HEK293 (cell line): ENCODE data around the gene NGRN.

Source experiments
- CTCF ChIA-PET: fragments of 350-600 bp; formaldehyde crosslinking; extraction: SDS; loops from one replicate; lab custom pipeline; 2021; ENCODE audit warnings: antibody characterized with exemption; lab: Yijun Ruan, JAX
- POLR2A ChIA-PET: fragments of 300-600 bp; formaldehyde crosslinking; extraction: SDS; loops from one replicate; lab custom pipeline; 2020; ENCODE audit warnings: antibody characterized with exemption, inconsistent platforms; lab: Yijun Ruan, JAX
- H3K27ac ChIP-seq: fragments of 200-500 bp; sonication (Bioruptor generic); 2 replicates; pipeline ENCODE4 v1.5.1; 2014; ENCODE audit warnings: low read depth, low read length, control low read depth, inconsistent platforms; ENCODE audit errors: extremely low read depth
- H3K36me3 ChIP-seq, 2 experiments: fragments of 200-500 bp in 1 of 2; sonication (Bioruptor generic) in 1 of 2; 1 replicate in 1 of 2; 2 replicates in 1 of 2; pipeline ENCODE4 v1.5.1; 2014 to 2017; ENCODE audit warnings: inconsistent platforms in 2 of 2, low read length in 2 of 2; ENCODE audit not compliant: control insufficient read depth in 2 of 2, insufficient read depth in 1 of 2
- H3K4me1 ChIP-seq: fragments of 200-500 bp; sonication (Bioruptor generic); 2 replicates; pipeline ENCODE4 v1.5.1; 2014; ENCODE audit warnings: mild to moderate bottlenecking, low read length, inconsistent platforms; ENCODE audit not compliant: control insufficient read depth, insufficient read depth
- H3K4me3 ChIP-seq: 2 replicates; pipeline ENCODE4 v1.5.1; 2011; ENCODE audit warnings: low read depth, mild to moderate bottlenecking, control low read depth, low read length, moderate library complexity
- H3K9me3 ChIP-seq: fragments of 200-500 bp; sonication (Bioruptor generic); 2 replicates; pipeline ENCODE4 v1.5.1; 2014; ENCODE audit warnings: low read depth, low read length, inconsistent platforms; ENCODE audit not compliant: control insufficient read depth, insufficient read depth
- MEIS1 ChIP-seq: sonication (generic); formaldehyde crosslinking; IDR thresholded peaks from 2 replicates; pipeline ENCODE4 v1.8.1; 2022; ENCODE audit warnings: missing genetic modification reagents, mild to moderate bottlenecking, borderline replicate concordance
- ZNF140 ChIP-seq: fragments of 450-650 bp; formaldehyde crosslinking; IDR thresholded peaks from 2 replicates; pipeline ENCODE4 v1.5.1; 2016; ENCODE audit warnings: missing biosample characterization, missing genetic modification characterization
- ZNF239 ChIP-seq: fragments of 450-650 bp; formaldehyde crosslinking; IDR thresholded peaks from 2 replicates; pipeline ENCODE4 v1.5.1; 2016; ENCODE audit warnings: missing biosample characterization, missing genetic modification characterization
- ZNF792 ChIP-seq: fragments of 450-650 bp; formaldehyde crosslinking; IDR thresholded peaks from 2 replicates; pipeline ENCODE4 v1.5.1; 2016; ENCODE audit warnings: missing biosample characterization, missing genetic modification characterization

NGRN gene

GRCh38 chr15:90320885-90321278 is 55.4 kb downstream of the NGRN start:
- CTCF ChIA-PET = interaction anchor here (0.6 to 6.7 kb wide), 56 partner anchors 9 to 1357 kb away, joined by 3 to 225 read pairs (median 6); partner anchors contain the start of genes HDDC3 and ZNF774
- POLR2A ChIA-PET = interaction anchor here (1.2 to 1.3 kb wide), 2 partner anchors 19 to 67 kb away, joined by 3 to 4 read pairs; partner anchors contain the start of gene IQGAP1
- TF ChIP-seq ZNF792 (tag by site-specific recombination) = no peak
- TF ChIP-seq MEIS1 (CRISPR knock-in tag) = no peak
- TF ChIP-seq ZNF239 (tag by site-specific recombination) = no peak
- no peak for TF ChIP-seq ZNF140
- Histone ChIP-seq H3K27ac (no peak overlapping the region), H3K36me3 (no peaks in the 10 kb centered on the region; a peak in 1 of 3 replicates), H3K9me3 (no peaks in the 10 kb centered on the region), H3K4me1 (peaks cover 8% of the 10 kb centered on the region; the same call in 1 of the 2 replicates), H3K4me3 (no peak overlapping the region)
